ENCODE data around the gene DIP2C. TPM values are rescaled to one million over a fixed set of nuclear protein-coding genes. Genes with fewer than 3 reads are reported as not detected.
"Not testable (repeated sequence)": the region's sequence is repeated elsewhere in the genome, so short reads cannot be mapped to it uniquely, and the experiment has no call there.

The DIP2C gene
- total RNA-seq, 2 donors from 2014 or later, result 11.0 to 12.2 TPM

DNA sequence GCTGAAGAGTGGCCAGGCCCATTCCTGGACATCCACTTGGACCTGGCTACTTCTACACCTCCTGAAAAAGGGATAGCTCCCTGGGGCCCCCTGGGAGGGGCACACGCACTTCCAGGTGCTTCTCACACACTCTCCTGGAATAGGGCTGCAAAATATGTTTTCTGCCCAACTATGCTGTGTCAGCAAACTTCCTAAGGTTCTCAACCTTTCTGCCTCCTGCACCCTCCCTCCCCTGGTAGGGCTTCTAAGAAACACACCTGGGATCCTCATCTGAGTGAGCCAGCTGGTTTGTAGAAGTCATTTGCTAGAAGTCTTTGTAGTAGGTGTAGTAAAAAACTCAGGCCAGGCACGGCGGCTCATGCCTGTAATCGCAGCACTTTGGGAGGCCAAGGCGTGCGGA is 417.7 kb downstream of the DIP2C start:
- intact Hi-C loops (cut with DNase I, micrococcal nuclease), result no loop called here
- no peak for ATAC-seq

DNA sequence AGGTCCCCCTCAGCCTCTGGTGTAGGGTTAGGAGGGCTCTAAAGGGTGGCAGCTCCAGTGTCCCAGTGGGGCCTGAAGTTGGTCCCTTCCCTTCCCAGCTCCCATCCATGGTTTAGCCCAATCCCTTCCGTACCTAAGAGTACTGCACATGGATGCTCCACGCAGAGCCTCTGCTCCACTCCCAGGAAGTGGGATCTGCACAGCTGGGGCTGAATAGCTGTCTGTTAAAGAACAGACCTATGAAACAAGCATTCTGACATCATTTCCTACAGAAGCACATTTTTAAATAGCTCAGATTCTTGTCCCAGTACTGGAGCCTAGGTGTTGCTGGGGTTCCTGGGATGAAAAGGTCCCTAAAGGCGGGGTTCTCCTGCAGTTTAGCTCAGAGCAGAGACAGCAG is 418.3 kb downstream of the DIP2C start:
- DNase-seq (no peak), ATAC-seq (no peak)
- intact Hi-C loops (cut with DNase I, micrococcal nuclease), result no loop called here

More for the DNA sequence above, 417.7 kb downstream of the DIP2C start:
- no peak for DNase-seq

DNA sequence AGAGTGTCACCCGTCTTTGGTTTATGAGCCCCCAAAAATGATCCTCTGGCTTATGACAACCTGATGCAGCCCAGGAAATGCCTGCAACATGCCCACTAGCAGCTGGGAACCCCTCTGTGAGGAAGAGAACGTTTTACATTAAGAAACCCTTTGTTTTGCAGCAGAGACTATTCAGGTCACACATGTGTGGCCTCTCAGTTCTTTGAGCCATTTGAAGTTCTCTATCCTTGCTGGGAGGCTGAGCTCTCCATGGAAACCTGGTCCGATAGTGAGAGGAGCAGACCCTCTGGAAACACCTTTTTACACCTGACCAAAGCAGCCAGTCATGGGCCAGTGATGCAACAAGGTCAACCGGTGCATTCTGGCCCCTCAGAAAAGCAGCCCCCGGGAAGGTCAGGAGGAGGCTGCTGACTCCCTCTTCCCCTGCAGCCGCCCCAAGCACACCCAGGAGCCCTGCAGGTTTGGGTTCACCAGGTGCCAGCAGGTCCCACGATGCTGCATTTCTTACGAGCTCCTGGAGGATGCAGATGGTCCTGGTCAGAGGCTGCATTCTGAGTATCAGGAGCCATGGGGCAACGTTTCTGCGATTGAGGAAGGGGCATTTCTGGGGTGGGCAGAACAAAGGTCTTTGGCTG is 419.9 kb downstream of the DIP2C start:
- no peak for ATAC-seq
- intact Hi-C loops (cut with DNase I, micrococcal nuclease), result no loop called here

DNA sequence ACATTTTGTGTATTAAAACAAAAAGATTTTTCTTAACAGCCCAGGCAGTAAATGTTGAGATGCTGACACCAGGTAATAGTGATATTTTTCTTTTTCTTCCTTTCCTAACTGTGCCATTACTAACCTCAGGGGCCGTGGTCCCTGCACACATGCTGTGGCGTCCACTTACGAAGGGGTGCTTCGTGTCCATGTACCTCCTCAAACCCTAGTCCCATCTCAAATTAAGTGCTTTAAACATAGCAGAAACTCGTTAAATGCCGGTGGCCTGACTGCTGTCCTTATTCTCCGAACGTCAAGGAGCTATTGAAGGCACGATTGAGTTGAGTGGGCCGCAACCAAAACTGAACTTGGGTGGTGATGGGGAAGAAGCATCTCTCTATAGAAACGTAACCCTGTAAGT is 421.8 kb downstream of the DIP2C start:
- ATAC-seq (no peak), DNase-seq (no peak)
- intact Hi-C loops (cut with DNase I, micrococcal nuclease), result no loop called here

More for the DNA sequence above, 419.9 kb downstream of the DIP2C start:
- DNase-seq, result no peak

DNA sequence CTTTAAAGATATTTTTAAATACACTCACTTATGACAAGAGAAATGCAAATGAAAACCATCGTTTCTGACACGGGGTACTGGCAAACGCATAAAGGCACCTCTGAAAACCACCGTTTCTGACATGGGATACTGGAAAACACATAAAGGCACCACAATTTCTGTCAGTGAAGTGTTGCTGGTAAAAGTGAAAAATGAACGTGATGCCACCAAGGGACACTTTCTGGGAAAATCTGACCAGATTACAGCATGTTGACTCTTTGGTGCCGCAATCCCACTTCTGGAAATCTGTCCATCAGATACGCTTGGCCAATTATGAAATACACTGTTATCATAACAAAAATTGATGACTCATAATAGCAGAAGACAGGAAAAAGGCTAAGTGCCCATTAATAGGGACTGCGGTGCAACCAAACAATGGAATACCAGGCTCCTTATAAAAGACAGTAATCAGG is 422.5 kb downstream of the DIP2C start:
- intact Hi-C loops (cut with DNase I, micrococcal nuclease), result no loop called here
- no peak for ATAC-seq
- DNase-seq, result no peak

DNA sequence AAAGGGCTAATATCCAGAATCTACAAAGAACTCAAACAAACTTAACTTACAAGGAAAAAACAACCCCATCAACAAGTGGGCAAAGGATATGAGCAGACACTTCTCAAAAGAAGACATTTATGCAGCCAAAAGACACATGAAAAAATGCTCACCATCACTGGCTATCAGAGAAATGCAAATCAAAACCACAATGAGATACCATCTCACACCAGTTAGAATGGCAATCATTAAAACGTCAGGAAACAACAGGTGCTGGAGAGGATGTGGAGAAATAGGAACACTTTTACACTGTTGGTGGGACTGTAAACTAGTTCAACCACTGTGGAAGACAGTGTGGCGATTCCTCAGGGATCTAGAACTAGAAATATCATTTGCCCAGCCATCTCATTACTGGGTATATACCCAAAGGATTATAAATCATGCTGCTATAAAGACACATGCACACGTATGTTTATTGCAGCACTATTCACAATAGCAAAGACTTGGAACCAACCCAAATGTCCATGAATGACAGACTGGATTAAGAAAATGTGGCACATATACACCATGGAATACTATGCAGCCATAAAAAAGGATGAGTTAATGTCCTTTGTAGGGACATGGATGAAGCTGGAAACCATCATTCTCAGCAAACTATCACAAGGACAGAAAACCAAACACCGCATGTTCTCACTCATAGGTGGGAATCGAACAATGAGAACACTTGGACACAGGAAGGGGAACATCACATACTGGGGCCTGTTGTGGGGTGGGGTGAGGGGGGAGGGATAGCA is 423.5 kb downstream of the DIP2C start:
- ATAC-seq; DNase-seq; intact Hi-C loops (cut with DNase I, micrococcal nuclease): not testable (repeated sequence)

DNA sequence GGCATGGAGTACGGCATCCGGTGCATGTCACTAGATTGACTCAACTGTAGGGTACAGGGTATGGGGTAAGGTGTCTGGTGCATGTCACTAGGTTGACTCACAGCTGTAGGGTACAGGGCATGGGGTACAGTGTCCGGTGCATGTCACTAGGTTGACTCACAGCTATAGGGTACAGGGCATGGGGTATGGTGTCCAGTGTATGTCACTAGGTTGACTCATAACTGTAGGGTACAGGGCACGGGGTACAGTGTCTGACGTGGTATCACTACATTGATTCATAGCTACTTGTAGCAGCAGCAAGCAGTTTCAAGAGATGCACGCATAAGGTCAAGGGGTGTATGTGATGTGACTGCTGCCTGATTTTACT is 424.4 kb downstream of the DIP2C start:
- intact Hi-C loops (cut with DNase I, micrococcal nuclease); DNase-seq; ATAC-seq: not testable (repeated sequence)

DNA sequence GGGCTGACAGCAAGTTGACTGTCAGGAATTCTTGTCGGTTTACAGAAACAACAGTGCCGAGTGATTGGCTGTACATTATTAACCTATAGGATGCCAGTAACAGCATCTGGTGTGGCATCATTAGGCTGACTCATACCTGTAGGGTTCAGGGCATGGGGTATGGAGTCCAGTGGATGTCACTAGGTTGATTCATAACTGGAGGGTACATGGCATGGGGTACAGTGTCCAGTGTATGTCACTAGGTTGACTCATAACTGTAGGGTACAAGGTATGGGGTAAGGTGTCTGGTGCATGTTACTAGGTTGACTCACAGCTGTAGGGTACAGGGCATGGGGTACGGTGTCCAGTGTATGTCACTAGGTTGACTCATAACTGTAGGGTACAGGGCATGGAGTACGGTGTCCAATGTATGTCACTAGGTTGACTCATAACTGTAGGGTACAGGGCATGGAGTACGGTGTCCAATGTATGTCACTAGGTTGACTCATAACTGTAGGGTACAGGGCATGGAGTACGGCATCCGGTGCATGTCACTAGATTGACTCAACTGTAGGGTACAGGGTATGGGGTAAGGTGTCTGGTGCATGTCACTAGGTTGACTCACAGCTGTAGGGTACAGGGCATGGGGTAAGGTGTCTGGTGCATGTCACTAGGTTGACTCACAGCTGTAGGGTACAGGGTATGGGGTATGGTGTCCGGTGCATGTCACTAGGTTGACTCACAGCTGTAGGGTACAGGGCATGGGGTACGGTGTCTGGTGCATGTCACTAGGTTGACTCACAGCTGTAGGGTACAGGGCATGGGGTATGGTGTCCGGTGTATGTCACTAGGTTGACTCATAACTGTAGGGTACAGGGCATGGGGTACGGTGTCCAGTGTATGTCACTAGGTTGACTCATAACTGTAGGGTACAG is 425.1 kb downstream of the DIP2C start:
- intact Hi-C loops (cut with DNase I, micrococcal nuclease); ATAC-seq; DNase-seq: not testable (repeated sequence)

DNA sequence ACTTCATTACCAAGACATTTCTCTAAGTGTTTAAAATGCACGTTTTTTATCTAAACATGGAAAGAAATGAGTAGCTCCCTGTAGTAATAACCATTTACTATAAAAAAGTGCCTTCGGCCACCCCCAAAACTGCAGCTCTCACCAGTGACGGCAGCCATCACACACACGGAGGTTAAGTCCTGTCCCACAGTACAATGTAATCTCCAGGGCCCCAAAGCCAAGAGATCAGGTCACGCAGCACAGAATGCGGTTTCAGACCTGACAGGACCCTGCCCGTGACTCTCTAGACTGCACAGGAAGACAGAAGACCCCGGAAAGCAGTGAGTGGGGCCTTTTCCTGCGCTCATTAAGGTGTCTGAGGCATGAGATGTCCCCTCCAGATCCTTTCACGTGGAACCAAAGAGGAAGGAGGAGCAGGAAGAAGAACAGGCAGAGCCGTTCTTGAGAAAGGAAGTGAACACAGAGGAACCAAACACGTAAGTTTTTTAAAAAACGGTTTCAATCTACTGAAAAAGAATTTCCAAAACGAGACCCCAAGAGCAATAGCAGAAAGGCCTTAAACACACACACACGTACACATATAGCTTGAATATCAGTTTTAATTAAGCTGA is 428.5 kb downstream of the DIP2C start:
- no peak for DNase-seq
- ATAC-seq, result no peak
- intact Hi-C loops (cut with DNase I, micrococcal nuclease), result no loop called here

DNA sequence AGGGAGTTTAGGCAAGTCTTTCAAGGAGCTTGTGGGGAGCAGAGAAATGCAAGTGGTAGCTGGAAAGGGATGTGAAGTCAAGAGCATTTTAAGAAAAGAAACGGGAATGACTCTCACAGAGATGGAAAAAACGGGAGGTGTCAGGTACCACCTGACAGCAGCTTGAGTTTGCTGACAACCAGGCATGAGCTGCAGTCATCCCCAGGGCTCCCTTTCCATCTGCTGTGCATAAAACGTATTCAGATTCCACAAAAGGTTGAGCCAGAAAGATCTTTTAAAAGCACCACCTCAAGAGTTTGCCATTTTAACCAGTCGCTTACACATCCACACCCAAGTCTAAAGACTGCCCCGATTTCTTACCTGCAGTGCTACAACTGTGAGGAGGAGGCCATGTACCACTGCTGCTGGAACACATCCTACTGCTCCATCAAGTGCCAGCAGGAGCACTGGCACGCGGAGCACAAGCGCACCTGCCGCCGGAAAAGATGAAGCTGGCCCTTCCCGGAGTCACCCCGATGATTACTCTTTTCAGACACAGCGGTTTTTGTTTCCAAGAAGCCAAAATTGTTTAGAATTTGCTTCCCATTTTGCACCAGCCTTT is 437.4 kb downstream of the DIP2C start:
- intact Hi-C loops (cut with DNase I, micrococcal nuclease), result no loop called here
- ATAC-seq (no peak), DNase-seq (no peak)

DNA sequence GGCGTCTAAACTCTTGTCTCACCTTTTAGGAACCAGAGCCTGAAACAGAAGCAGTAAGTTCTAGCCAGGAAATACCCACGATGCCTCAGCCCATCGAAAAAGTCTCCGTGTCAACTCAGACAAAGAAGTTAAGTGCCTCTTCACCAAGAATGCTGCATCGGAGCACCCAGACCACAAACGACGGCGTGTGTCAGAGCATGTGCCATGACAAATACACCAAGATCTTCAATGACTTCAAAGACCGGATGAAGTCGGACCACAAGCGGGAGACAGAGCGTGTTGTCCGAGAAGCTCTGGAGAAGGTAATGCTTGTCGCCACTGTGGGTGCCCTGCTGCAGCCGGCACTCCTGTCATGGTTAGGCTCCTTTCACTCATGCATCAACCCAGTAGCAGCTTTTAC is 441.2 kb downstream of the DIP2C start:
- ATAC-seq (no peak), DNase-seq (no peak)
- intact Hi-C loops (cut with DNase I, micrococcal nuclease), result no loop called here

DNA sequence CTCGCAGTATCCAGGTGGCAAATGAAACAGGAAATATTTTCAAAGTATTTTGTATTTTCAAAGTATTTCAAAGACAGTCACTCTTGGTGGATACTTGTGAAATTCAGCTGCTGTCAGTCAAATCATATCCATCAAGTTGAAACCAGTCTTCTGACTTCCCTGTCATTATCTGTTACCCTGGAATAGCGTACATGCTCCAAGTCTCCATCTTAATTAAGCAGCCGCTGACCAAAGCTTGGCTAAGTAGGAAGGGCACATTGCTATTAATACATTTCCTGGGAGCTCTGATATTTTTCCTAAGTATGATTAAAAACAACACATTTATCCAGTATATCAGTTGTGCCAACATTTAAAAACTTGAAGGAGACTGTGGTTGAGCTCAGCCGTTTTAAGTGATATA is 442.0 kb downstream of the DIP2C start:
- intact Hi-C loops (cut with DNase I, micrococcal nuclease), result no loop called here
- DNase-seq (no peak), ATAC-seq (no peak)

DNA sequence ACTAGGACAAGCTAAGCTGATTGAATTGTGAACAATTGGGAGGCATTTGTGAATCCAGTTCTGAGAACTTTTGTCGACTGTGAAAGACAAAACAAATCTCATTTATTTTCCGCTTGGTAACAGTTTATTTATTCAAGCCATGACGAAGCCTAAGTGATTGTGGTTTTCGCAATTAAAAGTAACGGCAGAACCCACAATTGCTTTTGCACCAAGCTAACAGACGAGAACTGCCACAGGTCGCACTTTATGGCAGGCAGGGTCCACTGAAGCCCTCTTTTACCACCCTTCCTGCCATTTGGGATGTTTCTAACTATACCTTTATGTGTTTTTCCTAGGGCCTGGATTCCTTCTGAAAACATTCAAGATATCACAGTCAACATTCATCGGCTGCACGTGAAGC is 443.0 kb downstream of the DIP2C start:
- ATAC-seq (no peak), DNase-seq (no peak)
- intact Hi-C loops (cut with DNase I, micrococcal nuclease), result no loop called here

DNA sequence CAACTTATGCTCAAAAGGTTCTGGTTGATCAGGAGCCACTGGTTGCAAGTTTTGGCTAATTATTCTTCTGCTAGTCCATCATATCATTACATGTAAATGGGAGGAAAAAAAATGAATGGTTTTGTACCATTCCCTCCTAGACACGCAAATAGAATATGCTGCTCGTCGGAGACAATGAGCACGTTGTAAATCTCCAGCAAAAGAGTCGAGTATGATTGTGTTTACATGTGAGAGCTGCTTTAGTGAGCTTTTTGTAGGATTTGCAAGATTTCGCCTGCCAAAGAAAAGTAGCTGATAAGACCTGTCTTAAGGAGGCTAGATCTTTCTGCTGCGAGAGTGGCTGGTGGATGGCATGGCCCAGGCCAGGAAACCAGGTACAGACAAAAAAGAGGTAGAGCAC is 445.2 kb downstream of the DIP2C start:
- DNase-seq (no peak), ATAC-seq (no peak)
- intact Hi-C loops (cut with DNase I, micrococcal nuclease), result no loop called here

DNA sequence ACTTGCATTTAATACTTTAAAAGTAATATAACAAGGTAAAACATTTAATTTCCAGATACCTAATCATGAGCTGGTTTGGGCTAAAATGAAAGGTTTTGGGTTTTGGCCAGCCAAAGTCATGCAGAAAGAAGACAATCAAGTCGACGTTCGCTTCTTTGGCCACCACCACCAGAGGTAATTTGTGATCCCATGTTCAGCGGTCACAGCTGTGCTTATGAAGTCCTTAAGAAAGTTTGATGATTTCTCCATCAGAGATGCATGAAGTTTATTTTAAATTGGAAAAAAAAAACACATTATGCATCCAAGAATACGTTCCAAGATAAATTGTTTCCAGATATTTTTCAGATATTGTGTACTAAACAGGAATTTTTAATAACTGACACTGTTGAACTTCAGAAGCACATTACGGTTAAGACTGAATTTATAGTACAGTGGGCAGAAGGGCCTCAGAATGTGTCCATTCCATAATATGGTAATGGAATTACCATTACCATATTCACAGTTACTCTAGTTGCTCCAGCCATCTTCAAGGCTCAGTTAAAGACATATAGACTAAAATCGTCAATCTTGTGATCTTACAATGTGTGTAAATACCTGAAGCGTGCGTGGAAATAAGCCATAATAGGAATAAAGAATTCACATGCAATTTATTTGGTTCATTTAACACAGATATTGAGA is 447.4 kb downstream of the DIP2C start:
- intact Hi-C loops (cut with DNase I, micrococcal nuclease), result no loop called here
- DNase-seq (no peak), ATAC-seq (no peak)

DNA sequence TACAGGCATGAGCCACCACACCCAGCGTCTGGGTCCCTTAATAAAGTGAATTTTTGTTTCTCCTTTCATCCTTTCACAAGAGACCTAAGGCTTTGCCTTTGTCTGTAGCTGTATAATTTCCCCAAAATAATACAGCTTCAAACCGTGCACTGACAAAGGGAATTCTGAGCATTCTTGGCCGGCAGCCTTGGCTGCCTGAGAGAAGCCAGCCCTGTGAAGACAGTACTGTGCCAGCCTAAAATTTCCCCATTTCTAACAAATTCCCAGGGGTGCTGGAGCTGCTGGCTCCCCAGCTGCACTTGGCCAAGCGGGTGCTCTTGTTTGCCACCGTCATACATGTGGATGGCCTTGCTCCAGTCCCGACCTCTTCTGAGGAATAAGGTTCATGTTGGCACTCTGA is 448.0 kb downstream of the DIP2C start:
- ATAC-seq (no peak), DNase-seq (no peak)
- intact Hi-C loops (cut with DNase I, micrococcal nuclease), result no loop called here

DNA sequence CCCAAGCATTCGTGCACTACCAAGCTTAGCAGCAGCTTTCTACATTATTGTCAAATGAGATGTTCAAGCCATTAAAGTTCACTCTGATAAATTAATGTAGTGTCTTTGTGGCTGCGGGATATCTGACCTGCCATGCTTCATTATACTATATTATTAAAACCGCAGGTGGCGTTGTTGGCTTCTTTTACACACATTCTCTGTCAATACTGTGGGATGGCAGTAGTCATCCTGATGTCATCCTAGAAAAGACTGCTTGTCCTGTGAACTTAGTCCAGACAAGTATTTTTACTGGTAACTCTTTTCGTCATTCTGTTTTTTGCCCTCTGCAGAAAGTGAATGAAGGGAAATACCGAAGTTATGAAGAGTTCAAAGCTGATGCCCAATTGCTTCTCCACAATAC is 450.4 kb downstream of the DIP2C start:
- no peak for DNase-seq
- ATAC-seq, result no peak
- intact Hi-C loops (cut with DNase I, micrococcal nuclease), result no loop called here

DNA sequence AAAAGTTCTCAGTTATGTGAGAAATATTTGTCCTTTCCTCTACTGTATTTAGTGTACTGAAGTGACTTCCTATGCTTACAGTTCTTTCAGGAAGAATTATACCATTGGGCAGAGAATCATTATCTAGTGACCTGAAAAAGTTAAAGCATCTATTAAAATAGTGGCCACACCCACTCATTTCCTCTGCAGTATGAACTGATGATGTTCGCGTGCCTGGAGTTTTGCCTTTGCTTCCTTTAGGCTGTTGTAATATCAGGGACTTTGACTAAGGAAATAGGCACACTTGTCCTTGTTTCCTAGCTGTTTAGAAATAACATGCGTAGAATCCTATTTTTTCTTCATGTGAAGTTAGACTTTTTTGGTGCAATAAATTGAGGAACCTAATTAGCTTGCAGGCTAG is 453.6 kb downstream of the DIP2C start:
- intact Hi-C loops (cut with DNase I, micrococcal nuclease), result no loop called here
- ATAC-seq, result no peak
- DNase-seq, result no peak

Measured in left colon (tissue), 2 donors.